HEK293 (cell line): ENCODE data around the gene LAMA4.

Experiments
- HOXD13 ChIP-seq: sonication (generic); formaldehyde crosslinking; IDR thresholded peaks from 2 replicates; pipeline ENCODE4 v1.8.0; 2022; ENCODE audit warnings: missing genetic modification reagents, borderline replicate concordance
- KLF1 ChIP-seq: fragments of 450-650 bp; formaldehyde crosslinking; IDR thresholded peaks from 2 replicates; pipeline ENCODE4 v1.5.1; 2016; ENCODE audit warnings: missing biosample characterization, missing genetic modification characterization
- KLF10 ChIP-seq: fragments of 450-650 bp; IDR thresholded peaks from 2 replicates; pipeline ENCODE4 v1.5.1; 2018; ENCODE audit warnings: missing biosample characterization, mild to moderate bottlenecking, missing genetic modification characterization
- KLF7 ChIP-seq: fragments of 450-650 bp; formaldehyde crosslinking; IDR thresholded peaks from 2 replicates; pipeline ENCODE4 v1.5.1; 2016; ENCODE audit warnings: missing biosample characterization, missing genetic modification characterization, borderline replicate concordance
- KLF9 ChIP-seq: fragments of 450-650 bp; formaldehyde crosslinking; IDR thresholded peaks from 2 replicates; pipeline ENCODE4 v1.5.1; 2016; ENCODE audit warnings: missing biosample characterization, missing genetic modification characterization, low read depth
- MEIS1 ChIP-seq: sonication (generic); formaldehyde crosslinking; IDR thresholded peaks from 2 replicates; pipeline ENCODE4 v1.8.1; 2022; ENCODE audit warnings: missing genetic modification reagents, mild to moderate bottlenecking, borderline replicate concordance
- TRIM28 ChIP-seq: IDR thresholded peaks from 2 replicates; pipeline ENCODE4 v1.6.1; 2011; ENCODE audit warnings: low read length, control low read depth, borderline replicate concordance
- YY1 ChIP-seq: fragments of 450-650 bp; formaldehyde crosslinking; IDR thresholded peaks from 2 replicates; pipeline ENCODE4 v1.5.1; 2018; ENCODE audit warnings: missing biosample characterization, missing genetic modification characterization
- ZBTB20 ChIP-seq: fragments of 450-650 bp; formaldehyde crosslinking; IDR thresholded peaks from 2 replicates; pipeline ENCODE4 v1.5.1; 2016; ENCODE audit warnings: missing biosample characterization, missing genetic modification characterization
- ZNF146 ChIP-seq: fragments of 450-650 bp; formaldehyde crosslinking; IDR thresholded peaks from 2 replicates; pipeline ENCODE4 v1.5.1; 2016; ENCODE audit warnings: missing biosample characterization, missing genetic modification characterization
- ZNF169 ChIP-seq: fragments of 450-650 bp; formaldehyde crosslinking; IDR thresholded peaks from 2 replicates; pipeline ENCODE4 v1.5.1; 2016; ENCODE audit warnings: missing biosample characterization, missing genetic modification characterization
- ZNF2 ChIP-seq: fragments of 450-650 bp; formaldehyde crosslinking; IDR thresholded peaks from 2 replicates; pipeline ENCODE4 v1.5.1; 2016; ENCODE audit warnings: missing biosample characterization, missing genetic modification characterization
- ZNF202 ChIP-seq: fragments of 450-650 bp; formaldehyde crosslinking; IDR thresholded peaks from 2 replicates; pipeline ENCODE4 v1.5.1; 2016; ENCODE audit warnings: missing biosample characterization, missing genetic modification characterization, borderline replicate concordance
- ZNF23 ChIP-seq: fragments of 450-650 bp; formaldehyde crosslinking; IDR thresholded peaks from 2 replicates; pipeline ENCODE4 v1.5.1; 2016; ENCODE audit warnings: missing biosample characterization, missing genetic modification characterization, borderline replicate concordance
- ZNF335 ChIP-seq: fragments of 450-650 bp; formaldehyde crosslinking; conservative IDR thresholded peaks from 2 replicates; pipeline ENCODE4 v1.5.1; 2016; ENCODE audit warnings: missing biosample characterization, missing genetic modification characterization
- ZNF48 ChIP-seq: fragments of 450-650 bp; formaldehyde crosslinking; IDR thresholded peaks from 2 replicates; pipeline ENCODE4 v1.5.1; 2016; ENCODE audit warnings: missing biosample characterization, missing genetic modification characterization
- ZNF518A ChIP-seq: fragments of 450-650 bp; formaldehyde crosslinking; conservative IDR thresholded peaks from 2 replicates; pipeline ENCODE4 v1.5.1; 2016; ENCODE audit warnings: low read depth, missing biosample characterization, missing genetic modification characterization
- ZNF521 ChIP-seq: fragments of 450-650 bp; formaldehyde crosslinking; IDR thresholded peaks from 2 replicates; pipeline ENCODE4 v1.5.1; 2017; ENCODE audit warnings: missing biosample characterization, mild to moderate bottlenecking, missing genetic modification characterization
- ZNF544 ChIP-seq: fragments of 450-650 bp; formaldehyde crosslinking; IDR thresholded peaks from 2 replicates; pipeline ENCODE4 v1.5.0; 2017; ENCODE audit warnings: missing biosample characterization, missing genetic modification characterization
- ZNF558 ChIP-seq: fragments of 450-650 bp; formaldehyde crosslinking; IDR thresholded peaks from 2 replicates; pipeline ENCODE4 v1.5.1; 2016; ENCODE audit warnings: missing biosample characterization, missing genetic modification characterization
- ZNF623 ChIP-seq: fragments of 450-650 bp; formaldehyde crosslinking; IDR thresholded peaks from 2 replicates; pipeline ENCODE4 v1.5.1; 2016; ENCODE audit warnings: missing biosample characterization, missing genetic modification characterization
- ZNF629 ChIP-seq: fragments of 450-650 bp; formaldehyde crosslinking; IDR thresholded peaks from 2 replicates; pipeline ENCODE4 v1.5.1; 2017; ENCODE audit warnings: missing biosample characterization, missing genetic modification characterization
- ZNF654 ChIP-seq: fragments of 450-650 bp; formaldehyde crosslinking; IDR thresholded peaks from 2 replicates; pipeline ENCODE4 v1.5.1; 2016; ENCODE audit warnings: low read depth, missing biosample characterization, missing genetic modification characterization
- ZNF670 ChIP-seq: fragments of 450-650 bp; formaldehyde crosslinking; IDR thresholded peaks from 2 replicates; pipeline ENCODE4 v1.5.1; 2016; ENCODE audit warnings: missing biosample characterization, missing genetic modification characterization, low read depth
- ZNF677 ChIP-seq: fragments of 450-650 bp; IDR thresholded peaks from 2 replicates; pipeline ENCODE4 v1.5.0; 2018; ENCODE audit warnings: missing biosample characterization, mild to moderate bottlenecking, missing genetic modification characterization, moderate library complexity
- ZNF701 ChIP-seq: fragments of 450-650 bp; formaldehyde crosslinking; IDR thresholded peaks from 2 replicates; pipeline ENCODE4 v1.5.1; 2016; ENCODE audit warnings: missing biosample characterization, missing genetic modification characterization
- ZNF785 ChIP-seq: fragments of 450-650 bp; formaldehyde crosslinking; IDR thresholded peaks from 2 replicates; pipeline ENCODE4 v1.5.1; 2016; ENCODE audit warnings: missing biosample characterization, missing genetic modification characterization
- ZNF837 ChIP-seq: fragments of 450-650 bp; formaldehyde crosslinking; IDR thresholded peaks from 2 replicates; pipeline ENCODE4 v1.5.1; 2016; ENCODE audit warnings: missing biosample characterization, missing genetic modification characterization
- ZNF843 ChIP-seq: fragments of 450-650 bp; formaldehyde crosslinking; IDR thresholded peaks from 2 replicates; pipeline ENCODE4 v1.5.1; 2016; ENCODE audit warnings: missing biosample characterization, missing genetic modification characterization
- ZXDB ChIP-seq: fragments of 450-650 bp; formaldehyde crosslinking; IDR thresholded peaks from 2 replicates; pipeline ENCODE4 v1.5.1; 2016; ENCODE audit warnings: missing biosample characterization, missing genetic modification characterization
- TF ChIP-seq, protein P1 (sequence below): fragments of 450-650 bp; formaldehyde crosslinking; IDR thresholded peaks from 2 replicates; pipeline ENCODE4 v1.5.1; 2017; ENCODE audit warnings: missing biosample characterization, missing genetic modification characterization
- TF ChIP-seq, protein P2 (sequence below): fragments of 450-650 bp; formaldehyde crosslinking; IDR thresholded peaks from 2 replicates; pipeline ENCODE4 v1.5.1; 2016; ENCODE audit warnings: missing biosample characterization, missing genetic modification characterization
- TF ChIP-seq, protein P3 (sequence below): fragments of 450-650 bp; formaldehyde crosslinking; IDR thresholded peaks from 2 replicates; pipeline ENCODE4 v1.5.1; 2017; ENCODE audit warnings: missing biosample characterization, mild to moderate bottlenecking, missing genetic modification characterization, moderate library complexity

Gene LAMA4

GRCh38 chr6:112087136-112087911 lies 167.0 kb downstream of the LAMA4 start, which contains the start of the genes FAM229B and TUBE1 (continued):
- TF ChIP-seq ZNF670 (tag by site-specific recombination) = no peak
- TF ChIP-seq ZNF518A (tag by site-specific recombination) = no peak
- TF ChIP-seq ZNF654 (tag by site-specific recombination) = no peak
- no peak for TF ChIP-seq ZNF48
- no peak for TF ChIP-seq MEIS1 (CRISPR knock-in tag)
- no peak for TF ChIP-seq ZNF23 (tag by site-specific recombination)
- no peak for TF ChIP-seq HOXD13 (CRISPR knock-in tag)
- TF ChIP-seq KLF7 = no peak
- no peak for TF ChIP-seq ZNF677 (tag by site-specific recombination)
- TF ChIP-seq KLF10 (tag by site-specific recombination) = no peak
- TF ChIP-seq ZNF544 (tag by site-specific recombination) = no peak
- TF ChIP-seq, protein P1, sequence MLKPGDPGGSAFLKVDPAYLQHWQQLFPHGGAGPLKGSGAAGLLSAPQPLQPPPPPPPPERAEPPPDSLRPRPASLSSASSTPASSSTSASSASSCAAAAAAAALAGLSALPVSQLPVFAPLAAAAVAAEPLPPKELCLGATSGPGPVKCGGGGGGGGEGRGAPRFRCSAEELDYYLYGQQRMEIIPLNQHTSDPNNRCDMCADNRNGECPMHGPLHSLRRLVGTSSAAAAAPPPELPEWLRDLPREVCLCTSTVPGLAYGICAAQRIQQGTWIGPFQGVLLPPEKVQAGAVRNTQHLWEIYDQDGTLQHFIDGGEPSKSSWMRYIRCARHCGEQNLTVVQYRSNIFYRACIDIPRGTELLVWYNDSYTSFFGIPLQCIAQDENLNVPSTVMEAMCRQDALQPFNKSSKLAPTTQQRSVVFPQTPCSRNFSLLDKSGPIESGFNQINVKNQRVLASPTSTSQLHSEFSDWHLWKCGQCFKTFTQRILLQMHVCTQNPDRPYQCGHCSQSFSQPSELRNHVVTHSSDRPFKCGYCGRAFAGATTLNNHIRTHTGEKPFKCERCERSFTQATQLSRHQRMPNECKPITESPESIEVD (tag by site-specific recombination) = no peak
- TF ChIP-seq ZNF843 = peak; percentile 43; the same call in 1 of the 2 replicates
- TF ChIP-seq, protein P2, sequence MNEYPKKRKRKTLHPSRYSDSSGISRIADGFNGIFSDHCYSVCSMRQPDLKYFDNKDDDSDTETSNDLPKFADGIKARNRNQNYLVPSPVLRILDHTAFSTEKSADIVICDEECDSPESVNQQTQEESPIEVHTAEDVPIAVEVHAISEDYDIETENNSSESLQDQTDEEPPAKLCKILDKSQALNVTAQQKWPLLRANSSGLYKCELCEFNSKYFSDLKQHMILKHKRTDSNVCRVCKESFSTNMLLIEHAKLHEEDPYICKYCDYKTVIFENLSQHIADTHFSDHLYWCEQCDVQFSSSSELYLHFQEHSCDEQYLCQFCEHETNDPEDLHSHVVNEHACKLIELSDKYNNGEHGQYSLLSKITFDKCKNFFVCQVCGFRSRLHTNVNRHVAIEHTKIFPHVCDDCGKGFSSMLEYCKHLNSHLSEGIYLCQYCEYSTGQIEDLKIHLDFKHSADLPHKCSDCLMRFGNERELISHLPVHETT (tag by site-specific recombination) = 0 out of 2 replicates have a peak, but pooled peaks have one; percentile 11
- no peak for TF ChIP-seq ZNF558 (tag by site-specific recombination)
- no peak for TF ChIP-seq ZNF146 (tag by site-specific recombination)
- peak; percentile 55; the same call in 1 of the 2 replicates for TF ChIP-seq ZNF629 (tag by site-specific recombination)
- TF ChIP-seq ZNF521 (tag by site-specific recombination) = no peak
- TF ChIP-seq KLF1 (tag by site-specific recombination) = no peak
- peak; percentile 92 for TF ChIP-seq ZBTB20 (tag by site-specific recombination)
- no peak for TF ChIP-seq KLF9 (tag by site-specific recombination)
- TF ChIP-seq ZNF785 (tag by site-specific recombination) = no peak
- TF ChIP-seq ZNF2 = peak; percentile 59; the same call in 1 of the 2 replicates
- no peak for TF ChIP-seq ZNF837 (tag by site-specific recombination)
- TF ChIP-seq, protein P3, sequence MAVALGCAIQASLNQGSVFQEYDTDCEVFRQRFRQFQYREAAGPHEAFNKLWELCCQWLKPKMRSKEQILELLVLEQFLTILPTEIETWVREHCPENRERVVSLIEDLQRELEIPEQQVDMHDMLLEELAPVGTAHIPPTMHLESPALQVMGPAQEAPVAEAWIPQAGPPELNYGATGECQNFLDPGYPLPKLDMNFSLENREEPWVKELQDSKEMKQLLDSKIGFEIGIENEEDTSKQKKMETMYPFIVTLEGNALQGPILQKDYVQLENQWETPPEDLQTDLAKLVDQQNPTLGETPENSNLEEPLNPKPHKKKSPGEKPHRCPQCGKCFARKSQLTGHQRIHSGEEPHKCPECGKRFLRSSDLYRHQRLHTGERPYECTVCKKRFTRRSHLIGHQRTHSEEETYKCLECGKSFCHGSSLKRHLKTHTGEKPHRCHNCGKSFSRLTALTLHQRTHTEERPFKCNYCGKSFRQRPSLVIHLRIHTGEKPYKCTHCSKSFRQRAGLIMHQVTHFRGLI (tag by site-specific recombination) = 0 out of 2 replicates have a peak, but pooled peaks have one; percentile 31
- peak; percentile 84 for TF ChIP-seq TRIM28
- TF ChIP-seq ZNF623 = no peak
- TF ChIP-seq ZNF202 = no peak
- TF ChIP-seq ZNF335 (tag by site-specific recombination) = peak; percentile 90
- peak; percentile 67; the same call in 1 of the 2 replicates for TF ChIP-seq YY1 (tag by site-specific recombination)
- no peak for TF ChIP-seq ZNF169 (tag by site-specific recombination)
- no peak for TF ChIP-seq ZNF701 (tag by site-specific recombination)
- TF ChIP-seq ZXDB (tag by site-specific recombination) = peak; percentile 52; the same call in 1 of the 2 replicates
